HG03378 (cell line): ENCODE measurements around the gene GRID1.

Experiments
- ATAC-seq: cut with Tn5 transposase; IDR thresholded peaks from one replicate; pipeline ENCODE4 v1.9.1; 2021; ENCODE audit warnings: mild to moderate bottlenecking, moderate library complexity; ENCODE audit not compliant: unreplicated experiment

The GRID1 gene

DNA sequence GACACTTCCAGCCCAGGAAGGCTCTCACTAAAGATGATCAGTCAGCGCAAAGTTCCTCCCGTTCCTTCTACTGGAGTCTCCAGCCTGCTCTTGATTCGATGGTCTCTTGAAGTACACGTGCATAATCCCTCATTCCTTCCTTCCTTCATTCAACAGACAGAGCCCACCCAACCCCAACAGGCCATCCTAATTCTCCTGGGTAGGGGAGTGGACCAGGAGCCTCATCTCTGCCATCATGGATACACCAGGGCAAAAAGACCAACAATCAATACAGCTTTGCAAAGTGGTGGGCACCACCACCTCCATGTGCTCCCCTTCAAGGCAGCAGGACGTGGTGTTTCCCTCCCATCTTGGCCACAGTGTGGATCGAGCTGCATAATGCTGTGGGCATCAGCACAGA lies 446.3 kb downstream of the GRID1 start:
- ATAC-seq, result no peak

GRCh38 chr10:85919491-85920021 lies 447.0 kb downstream of the GRID1 start:
- no peak for ATAC-seq

DNA sequence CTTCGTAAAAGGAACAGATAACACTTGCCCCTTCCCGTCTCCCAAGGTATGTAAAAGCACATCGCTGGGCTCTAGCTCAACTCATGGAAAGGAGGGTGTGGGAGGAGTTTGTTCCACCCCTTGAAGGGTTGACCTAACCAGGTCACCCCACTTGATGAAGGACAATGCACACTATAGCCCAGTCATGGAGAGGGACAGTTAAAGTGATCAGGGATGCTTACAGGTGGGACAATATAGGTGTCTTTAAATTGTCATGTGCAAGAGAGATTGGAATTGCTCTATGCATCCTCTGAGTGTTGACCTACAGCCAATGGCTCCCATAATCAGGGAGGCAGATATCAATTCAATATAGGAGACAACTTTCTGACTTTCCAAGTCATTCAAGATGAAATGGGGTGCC lies 448.2 kb downstream of the GRID1 start:
- no peak for ATAC-seq

- no peak for ATAC-seq
Measured at GRCh38 chr10:85917601-85918000, 449.0 kb downstream of the GRID1 start.

DNA sequence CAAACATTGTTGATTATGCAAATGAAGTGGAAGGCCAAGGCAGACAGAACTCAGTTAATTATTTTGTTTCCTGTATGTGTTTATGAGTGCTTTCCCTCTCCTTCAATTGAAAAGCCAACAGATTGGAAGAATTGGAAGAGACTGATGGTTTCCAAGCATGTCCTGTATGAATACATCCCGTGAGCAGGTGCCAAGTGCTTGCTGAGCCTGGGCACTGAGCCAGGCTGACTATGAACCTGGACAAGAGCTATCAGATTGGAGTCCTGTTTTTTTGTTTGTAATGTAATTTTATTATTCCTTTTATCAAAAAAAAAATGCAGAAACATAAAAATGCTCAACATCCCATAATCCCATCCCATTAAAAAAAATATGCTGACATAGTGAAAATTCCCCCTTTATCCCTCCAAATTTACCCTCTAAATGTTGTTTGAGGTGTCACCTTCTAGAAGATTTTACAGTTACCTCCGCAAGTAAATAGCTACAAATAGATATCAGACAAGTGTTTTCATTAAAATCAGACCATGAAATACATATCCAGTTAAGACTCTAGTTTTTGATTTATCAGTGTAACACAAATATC lies 449.5 kb downstream of the GRID1 start:
- ATAC-seq, result no peak

GRCh38 chr10:85916286-85916685 lies 450.3 kb downstream of the GRID1 start:
- no peak for ATAC-seq

GRCh38 chr10:85915245-85915846 lies 451.2 kb downstream of the GRID1 start:
- no peak for ATAC-seq

DNA sequence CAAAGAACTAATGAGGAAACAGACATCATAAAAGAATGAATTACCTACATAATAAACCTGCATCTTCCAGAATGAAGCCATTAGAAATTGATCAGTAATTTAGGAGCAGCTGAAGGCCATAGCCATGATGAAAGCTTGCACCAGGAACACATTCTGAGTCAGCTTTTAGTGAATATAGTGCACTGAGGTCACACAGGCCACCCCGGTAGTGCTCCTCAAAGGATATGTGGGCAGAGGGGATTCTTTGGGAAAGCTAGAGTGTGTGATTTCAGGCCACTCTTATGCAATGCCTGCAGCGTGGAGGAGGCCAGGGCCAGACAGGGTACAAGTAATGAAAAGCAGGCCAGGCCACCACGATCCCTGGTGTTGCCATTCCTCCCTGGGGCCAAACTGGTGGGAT lies 451.9 kb downstream of the GRID1 start:
- ATAC-seq, result no peak

DNA sequence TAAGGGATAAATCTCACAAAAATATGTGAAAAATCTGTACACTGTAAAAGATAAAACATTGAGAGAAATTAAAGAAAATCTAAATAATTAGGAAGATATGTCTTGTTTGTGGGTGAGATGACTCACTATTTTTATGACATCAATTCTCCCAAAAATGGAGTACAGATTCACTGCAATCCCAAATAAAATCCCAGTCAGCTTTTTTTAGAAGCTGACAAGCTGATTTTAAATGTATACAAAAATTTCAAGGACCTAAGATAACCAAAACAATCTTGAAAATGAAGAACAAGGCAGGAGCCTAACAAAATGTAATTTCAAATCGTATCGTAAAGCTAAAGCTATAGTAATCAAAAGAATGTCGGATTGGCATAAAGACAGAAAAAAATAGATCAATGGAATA lies 458.1 kb downstream of the GRID1 start:
- ATAC-seq, result no peak

GRCh38 chr10:85902051-85902450 lies 464.5 kb downstream of the GRID1 start:
- no peak for ATAC-seq

DNA sequence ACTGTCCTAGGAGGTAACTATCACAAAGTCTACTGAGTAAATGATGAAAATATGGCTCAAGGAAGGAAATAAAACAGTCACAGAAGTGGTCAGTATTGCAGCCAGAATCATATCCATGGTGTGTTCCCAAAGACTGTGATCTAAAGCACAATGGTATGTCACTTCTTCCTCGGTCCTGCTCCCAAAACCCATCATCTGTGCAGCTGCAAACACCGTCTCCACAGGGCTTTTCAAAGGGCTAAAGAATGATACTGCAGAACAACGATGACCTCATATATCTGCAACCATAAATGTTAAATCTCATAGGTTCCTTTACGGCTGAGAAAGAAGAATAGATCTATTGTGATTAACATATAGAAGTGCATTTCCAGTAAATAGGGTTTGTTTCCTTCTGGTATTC lies 465.0 kb downstream of the GRID1 start:
- ATAC-seq, result no peak

- no peak for ATAC-seq
Measured at GRCh38 chr10:85900487-85900886, 466.1 kb downstream of the GRID1 start.

GRCh38 chr10:85900061-85900460 lies 466.5 kb downstream of the GRID1 start:
- no peak for ATAC-seq

- no peak for ATAC-seq
Measured at GRCh38 chr10:85891472-85891871, 475.1 kb downstream of the GRID1 start.

GRCh38 chr10:85888559-85888958 lies 478.0 kb downstream of the GRID1 start:
- no peak for ATAC-seq

GRCh38 chr10:85888004-85888403 lies 478.6 kb downstream of the GRID1 start:
- no peak for ATAC-seq

GRCh38 chr10:85874208-85874607 lies 492.4 kb downstream of the GRID1 start:
- no peak for ATAC-seq

DNA sequence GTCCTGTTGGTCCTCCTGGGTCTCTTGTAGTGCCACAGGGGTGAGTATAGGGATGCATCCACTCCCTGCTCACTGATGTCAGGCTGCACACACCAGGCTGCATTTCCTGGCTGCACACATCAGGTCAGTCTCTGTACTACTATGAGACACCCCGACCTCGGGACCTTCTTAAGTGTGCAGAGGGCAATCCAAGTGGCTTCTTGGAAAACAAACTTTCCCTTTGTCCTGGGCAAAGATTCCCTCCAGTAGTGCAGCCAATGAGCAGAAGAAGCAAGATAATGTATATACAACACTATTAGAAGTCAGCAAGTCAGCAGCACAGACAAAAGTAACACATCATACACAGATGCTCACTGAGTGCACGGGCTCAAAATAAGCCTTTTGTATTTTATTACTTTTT lies 493.5 kb downstream of the GRID1 start:
- ATAC-seq, result no peak

DNA sequence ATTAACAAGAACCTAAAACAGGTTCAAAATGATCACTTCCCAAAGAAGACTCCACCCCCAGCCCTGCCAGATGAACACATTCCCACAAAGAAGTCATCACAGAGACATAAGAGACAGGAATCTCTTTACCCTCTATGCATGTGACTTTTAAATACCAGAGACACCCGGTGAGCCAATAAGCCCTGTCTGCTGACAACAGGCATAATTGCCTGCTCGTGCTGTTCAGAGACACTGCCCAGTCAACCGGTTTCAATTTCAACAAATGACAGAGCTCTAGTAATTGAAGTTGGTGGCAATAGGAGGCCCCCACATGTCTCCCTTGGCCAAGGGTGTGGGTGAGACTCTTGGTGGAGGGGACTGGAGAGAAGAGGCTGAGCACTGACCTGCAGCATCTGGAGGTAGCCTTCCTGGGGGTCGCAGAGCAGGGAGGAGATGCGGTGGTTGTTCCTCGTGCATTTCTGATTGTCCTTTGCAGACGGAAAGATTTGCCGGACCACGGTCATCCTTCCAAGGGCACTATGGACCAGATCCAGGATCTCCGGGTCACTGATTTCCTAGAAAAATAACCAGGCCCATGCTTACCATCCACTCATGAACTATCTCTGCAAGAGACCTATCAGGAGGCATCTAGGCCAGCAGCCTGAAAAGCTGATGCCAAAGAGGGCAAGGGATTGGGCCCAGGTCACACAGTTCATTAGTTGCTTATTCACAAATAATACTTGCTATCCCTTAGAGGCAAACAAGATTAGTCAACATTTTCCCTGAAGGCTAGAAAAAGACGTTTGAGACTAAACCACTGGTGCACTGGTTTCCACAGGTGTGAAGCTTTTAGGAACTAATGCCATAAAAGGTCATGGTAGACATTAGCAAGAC lies 497.7 kb downstream of the GRID1 start:
- ATAC-seq, result no peak

GRCh38 chr10:85864868-85865526 lies 501.6 kb downstream of the GRID1 start:
- ATAC-seq, result no peak

GRCh38 chr10:85864173-85864549 lies 502.4 kb downstream of the GRID1 start:
- no peak for ATAC-seq
